ENCODE results near the gene LIPA.

DNA sequence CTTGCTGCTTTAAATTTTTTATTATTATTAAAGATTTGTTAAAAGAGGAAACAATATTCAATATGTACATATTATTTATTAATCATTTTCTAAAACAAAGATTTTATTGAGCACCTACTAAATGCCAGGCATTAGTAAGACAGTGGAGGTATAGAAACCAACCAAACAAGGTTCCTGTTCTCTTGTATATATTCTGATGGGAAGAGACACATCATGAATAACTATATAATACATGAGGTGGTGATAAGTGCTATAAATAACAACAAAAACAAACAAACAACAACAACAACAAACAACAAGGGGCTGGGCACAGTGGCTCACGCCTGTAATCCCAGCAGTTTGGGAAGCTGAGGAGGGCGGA, 630 bp upstream of the LIPA start:
- TF ChIP-seq FOXP1 (CRISPR knock-in tag; IDR thresholded peaks at IDR 0.05; ENCODE audit: borderline replicate concordance) (no peak), ZNF423 (CRISPR knock-in tag; IDR thresholded peaks at IDR 0.05) (no peak), ETV6 (CRISPR knock-in tag; IDR thresholded peaks at IDR 0.05) (no peak), NFE2L1 (CRISPR knock-in tag; IDR thresholded peaks at IDR 0.05) (no peak), ESRRA (CRISPR knock-in tag; IDR thresholded peaks at IDR 0.05; ENCODE audit: borderline replicate concordance) (no peak), JUN (CRISPR knock-in tag; IDR thresholded peaks at IDR 0.05) (no peak), SP1 (CRISPR knock-in tag; conservative IDR thresholded peaks at IDR 0.05) (no peak)
- TF ChIP-seq, protein P1, sequence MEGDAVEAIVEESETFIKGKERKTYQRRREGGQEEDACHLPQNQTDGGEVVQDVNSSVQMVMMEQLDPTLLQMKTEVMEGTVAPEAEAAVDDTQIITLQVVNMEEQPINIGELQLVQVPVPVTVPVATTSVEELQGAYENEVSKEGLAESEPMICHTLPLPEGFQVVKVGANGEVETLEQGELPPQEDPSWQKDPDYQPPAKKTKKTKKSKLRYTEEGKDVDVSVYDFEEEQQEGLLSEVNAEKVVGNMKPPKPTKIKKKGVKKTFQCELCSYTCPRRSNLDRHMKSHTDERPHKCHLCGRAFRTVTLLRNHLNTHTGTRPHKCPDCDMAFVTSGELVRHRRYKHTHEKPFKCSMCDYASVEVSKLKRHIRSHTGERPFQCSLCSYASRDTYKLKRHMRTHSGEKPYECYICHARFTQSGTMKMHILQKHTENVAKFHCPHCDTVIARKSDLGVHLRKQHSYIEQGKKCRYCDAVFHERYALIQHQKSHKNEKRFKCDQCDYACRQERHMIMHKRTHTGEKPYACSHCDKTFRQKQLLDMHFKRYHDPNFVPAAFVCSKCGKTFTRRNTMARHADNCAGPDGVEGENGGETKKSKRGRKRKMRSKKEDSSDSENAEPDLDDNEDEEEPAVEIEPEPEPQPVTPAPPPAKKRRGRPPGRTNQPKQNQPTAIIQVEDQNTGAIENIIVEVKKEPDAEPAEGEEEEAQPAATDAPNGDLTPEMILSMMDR (IDR thresholded peaks at IDR 0.05): no peak
- TF ChIP-seq, protein P2, sequence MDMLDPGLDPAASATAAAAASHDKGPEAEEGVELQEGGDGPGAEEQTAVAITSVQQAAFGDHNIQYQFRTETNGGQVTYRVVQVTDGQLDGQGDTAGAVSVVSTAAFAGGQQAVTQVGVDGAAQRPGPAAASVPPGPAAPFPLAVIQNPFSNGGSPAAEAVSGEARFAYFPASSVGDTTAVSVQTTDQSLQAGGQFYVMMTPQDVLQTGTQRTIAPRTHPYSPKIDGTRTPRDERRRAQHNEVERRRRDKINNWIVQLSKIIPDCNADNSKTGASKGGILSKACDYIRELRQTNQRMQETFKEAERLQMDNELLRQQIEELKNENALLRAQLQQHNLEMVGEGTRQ (CRISPR knock-in tag; IDR thresholded peaks at IDR 0.05): no peak
- TF ChIP-seq, protein P3, sequence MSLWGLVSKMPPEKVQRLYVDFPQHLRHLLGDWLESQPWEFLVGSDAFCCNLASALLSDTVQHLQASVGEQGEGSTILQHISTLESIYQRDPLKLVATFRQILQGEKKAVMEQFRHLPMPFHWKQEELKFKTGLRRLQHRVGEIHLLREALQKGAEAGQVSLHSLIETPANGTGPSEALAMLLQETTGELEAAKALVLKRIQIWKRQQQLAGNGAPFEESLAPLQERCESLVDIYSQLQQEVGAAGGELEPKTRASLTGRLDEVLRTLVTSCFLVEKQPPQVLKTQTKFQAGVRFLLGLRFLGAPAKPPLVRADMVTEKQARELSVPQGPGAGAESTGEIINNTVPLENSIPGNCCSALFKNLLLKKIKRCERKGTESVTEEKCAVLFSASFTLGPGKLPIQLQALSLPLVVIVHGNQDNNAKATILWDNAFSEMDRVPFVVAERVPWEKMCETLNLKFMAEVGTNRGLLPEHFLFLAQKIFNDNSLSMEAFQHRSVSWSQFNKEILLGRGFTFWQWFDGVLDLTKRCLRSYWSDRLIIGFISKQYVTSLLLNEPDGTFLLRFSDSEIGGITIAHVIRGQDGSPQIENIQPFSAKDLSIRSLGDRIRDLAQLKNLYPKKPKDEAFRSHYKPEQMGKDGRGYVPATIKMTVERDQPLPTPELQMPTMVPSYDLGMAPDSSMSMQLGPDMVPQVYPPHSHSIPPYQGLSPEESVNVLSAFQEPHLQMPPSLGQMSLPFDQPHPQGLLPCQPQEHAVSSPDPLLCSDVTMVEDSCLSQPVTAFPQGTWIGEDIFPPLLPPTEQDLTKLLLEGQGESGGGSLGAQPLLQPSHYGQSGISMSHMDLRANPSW (CRISPR knock-in tag; conservative IDR thresholded peaks at IDR 0.05; ENCODE audit: low read depth): no peak
- TF ChIP-seq, protein P4, sequence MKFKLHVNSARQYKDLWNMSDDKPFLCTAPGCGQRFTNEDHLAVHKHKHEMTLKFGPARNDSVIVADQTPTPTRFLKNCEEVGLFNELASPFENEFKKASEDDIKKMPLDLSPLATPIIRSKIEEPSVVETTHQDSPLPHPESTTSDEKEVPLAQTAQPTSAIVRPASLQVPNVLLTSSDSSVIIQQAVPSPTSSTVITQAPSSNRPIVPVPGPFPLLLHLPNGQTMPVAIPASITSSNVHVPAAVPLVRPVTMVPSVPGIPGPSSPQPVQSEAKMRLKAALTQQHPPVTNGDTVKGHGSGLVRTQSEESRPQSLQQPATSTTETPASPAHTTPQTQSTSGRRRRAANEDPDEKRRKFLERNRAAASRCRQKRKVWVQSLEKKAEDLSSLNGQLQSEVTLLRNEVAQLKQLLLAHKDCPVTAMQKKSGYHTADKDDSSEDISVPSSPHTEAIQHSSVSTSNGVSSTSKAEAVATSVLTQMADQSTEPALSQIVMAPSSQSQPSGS (CRISPR knock-in tag; IDR thresholded peaks at IDR 0.05; ENCODE audit: borderline replicate concordance, low read depth): no peak
- TF ChIP-seq, protein P5, sequence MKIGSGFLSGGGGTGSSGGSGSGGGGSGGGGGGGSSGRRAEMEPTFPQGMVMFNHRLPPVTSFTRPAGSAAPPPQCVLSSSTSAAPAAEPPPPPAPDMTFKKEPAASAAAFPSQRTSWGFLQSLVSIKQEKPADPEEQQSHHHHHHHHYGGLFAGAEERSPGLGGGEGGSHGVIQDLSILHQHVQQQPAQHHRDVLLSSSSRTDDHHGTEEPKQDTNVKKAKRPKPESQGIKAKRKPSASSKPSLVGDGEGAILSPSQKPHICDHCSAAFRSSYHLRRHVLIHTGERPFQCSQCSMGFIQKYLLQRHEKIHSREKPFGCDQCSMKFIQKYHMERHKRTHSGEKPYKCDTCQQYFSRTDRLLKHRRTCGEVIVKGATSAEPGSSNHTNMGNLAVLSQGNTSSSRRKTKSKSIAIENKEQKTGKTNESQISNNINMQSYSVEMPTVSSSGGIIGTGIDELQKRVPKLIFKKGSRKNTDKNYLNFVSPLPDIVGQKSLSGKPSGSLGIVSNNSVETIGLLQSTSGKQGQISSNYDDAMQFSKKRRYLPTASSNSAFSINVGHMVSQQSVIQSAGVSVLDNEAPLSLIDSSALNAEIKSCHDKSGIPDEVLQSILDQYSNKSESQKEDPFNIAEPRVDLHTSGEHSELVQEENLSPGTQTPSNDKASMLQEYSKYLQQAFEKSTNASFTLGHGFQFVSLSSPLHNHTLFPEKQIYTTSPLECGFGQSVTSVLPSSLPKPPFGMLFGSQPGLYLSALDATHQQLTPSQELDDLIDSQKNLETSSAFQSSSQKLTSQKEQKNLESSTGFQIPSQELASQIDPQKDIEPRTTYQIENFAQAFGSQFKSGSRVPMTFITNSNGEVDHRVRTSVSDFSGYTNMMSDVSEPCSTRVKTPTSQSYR (CRISPR knock-in tag; IDR thresholded peaks at IDR 0.05): no peak
- TF ChIP-seq, protein P6, sequence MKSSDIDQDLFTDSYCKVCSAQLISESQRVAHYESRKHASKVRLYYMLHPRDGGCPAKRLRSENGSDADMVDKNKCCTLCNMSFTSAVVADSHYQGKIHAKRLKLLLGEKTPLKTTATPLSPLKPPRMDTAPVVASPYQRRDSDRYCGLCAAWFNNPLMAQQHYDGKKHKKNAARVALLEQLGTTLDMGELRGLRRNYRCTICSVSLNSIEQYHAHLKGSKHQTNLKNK (CRISPR knock-in tag; IDR thresholded peaks at IDR 0.05): no peak
